Left renal cortex interstitium (tissue), 4 donors: ENCODE data around the gene SH3BP1. TPM values are rescaled to one million over a fixed set of nuclear protein-coding genes. Genes with fewer than 3 reads are reported as not detected.
A peak's percentile ranks its signal among the peaks of the same experiment; 100 is the strongest.
"Not testable (repeated sequence)": the region's sequence is repeated elsewhere in the genome, so short reads cannot be mapped to it uniquely, and the experiment has no call there.

Experiments
- DNase-seq, 4 donors: peaks; one replicate each; pipeline ENCODE4 v3.0.0-alpha.2; 2013; ENCODE audit warnings: low read depth in 4 of 4, low spot score in 2 of 4, missing footprints in 1 of 4
- polyA plus RNA-seq, 4 donors: library from polyadenylated mRNA; unstranded; fragments of 120-200 nt; gene quantifications; one replicate each; pipeline ENCODE4 v1.2.1, GENCODE V29; 2013; ENCODE audit not compliant: insufficient read length in 4 of 4

SH3BP1 gene
- polyA plus RNA-seq, 4 donors, result 19.8 to 24.8 (median 22.3) TPM

DNA sequence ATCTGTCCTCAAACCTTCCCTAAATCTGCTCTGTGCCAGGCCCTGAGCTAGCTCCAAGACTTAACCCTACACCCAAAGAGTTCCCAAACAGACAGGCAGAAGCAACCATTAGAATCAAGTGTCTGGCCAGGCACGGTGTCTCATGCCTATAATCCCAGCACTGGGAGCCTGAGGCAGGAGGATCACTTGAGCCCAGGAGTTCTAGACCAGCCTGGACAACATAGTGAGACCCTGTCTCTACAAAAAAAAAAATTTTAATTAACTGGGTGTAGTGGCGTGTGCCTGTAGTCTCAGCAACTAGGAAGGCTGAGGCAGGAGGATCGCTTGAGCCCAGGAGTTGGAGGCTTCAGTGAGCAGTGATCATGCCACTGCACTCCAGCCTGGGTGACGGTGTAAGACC lies 17.1 kb downstream of the SH3BP1 start:
- DNase-seq, result not testable (repeated sequence)

DNA sequence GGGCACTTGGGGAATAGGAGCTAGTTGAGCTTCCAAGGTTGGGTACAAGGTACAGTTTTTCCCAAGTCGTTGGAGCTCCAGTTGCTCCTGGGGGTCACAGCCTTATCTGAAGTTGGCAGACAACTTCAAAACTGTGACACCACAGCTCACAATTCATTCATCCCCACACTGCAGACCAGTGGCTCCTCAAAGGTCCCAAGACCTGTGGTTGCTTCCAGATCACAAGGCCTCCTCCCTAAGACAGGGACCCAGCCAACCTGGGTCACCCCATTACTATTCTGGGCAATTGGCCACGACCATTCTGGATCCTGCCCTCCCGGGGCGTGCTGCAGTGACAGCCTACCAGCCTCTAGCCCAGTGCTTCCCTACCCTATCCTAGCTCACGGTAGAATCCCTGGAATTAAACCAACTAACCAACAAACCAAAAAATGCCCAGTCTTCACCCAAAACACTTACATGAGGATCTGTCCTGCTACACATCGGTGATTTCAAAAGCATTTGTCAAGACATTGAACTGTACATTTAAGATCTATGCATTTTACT lies 18.2 kb downstream of the SH3BP1 start:
- DNase-seq, result no peak

DNA sequence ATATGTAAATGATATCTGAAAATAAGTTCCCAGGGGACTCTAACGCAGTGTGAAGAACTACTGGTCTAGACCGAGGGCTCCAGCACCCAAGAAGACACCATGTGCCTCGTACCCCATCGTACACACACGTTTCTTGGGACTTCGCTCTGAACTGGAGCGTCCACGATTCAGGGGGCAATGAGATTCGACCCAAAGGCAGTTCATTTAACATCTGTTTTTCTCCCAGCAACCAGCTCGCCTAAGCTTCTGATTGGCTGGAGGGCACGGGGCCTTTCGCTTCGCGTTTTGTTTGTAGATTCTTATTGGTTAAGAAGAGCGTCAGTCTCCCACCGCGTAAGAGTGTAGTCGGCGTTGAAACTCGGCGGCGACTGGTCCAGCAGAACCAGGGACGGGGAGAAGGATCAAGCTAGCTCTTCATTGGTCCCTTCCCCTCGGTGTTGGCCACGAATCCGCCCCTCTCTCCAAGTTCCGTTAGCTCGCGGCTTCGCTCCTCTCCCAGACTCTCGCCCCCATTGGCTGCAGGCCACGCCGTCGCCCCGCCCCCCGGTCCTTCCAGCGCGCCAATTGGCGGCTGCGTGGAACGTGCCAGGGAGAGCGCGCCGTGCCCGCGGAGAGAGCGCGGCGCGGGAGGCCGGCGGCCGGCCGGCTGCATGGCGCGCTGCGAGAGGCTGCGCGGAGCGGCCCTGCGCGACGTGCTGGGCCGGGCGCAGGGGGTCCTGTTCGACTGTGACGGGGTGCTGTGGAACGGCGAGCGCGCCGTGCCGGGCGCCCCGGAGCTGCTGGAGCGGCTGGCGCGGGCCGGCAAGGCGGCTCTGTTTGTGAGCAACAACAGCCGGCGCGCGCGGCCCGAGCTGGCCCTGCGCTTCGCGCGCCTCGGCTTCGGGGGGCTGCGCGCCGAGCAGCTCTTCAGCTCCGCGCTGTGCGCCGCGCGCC lies 18.9 kb downstream of the SH3BP1 start, which contains the start of gene PDXP:
Gene PDXP, plus strand, starts transcription at position 591 of the 933 bp plus-strand sequence. Its CDS starts 60 bp downstream, at position 651.
- peak; percentile 98 to 100 (median 98) for DNase-seq

DNA sequence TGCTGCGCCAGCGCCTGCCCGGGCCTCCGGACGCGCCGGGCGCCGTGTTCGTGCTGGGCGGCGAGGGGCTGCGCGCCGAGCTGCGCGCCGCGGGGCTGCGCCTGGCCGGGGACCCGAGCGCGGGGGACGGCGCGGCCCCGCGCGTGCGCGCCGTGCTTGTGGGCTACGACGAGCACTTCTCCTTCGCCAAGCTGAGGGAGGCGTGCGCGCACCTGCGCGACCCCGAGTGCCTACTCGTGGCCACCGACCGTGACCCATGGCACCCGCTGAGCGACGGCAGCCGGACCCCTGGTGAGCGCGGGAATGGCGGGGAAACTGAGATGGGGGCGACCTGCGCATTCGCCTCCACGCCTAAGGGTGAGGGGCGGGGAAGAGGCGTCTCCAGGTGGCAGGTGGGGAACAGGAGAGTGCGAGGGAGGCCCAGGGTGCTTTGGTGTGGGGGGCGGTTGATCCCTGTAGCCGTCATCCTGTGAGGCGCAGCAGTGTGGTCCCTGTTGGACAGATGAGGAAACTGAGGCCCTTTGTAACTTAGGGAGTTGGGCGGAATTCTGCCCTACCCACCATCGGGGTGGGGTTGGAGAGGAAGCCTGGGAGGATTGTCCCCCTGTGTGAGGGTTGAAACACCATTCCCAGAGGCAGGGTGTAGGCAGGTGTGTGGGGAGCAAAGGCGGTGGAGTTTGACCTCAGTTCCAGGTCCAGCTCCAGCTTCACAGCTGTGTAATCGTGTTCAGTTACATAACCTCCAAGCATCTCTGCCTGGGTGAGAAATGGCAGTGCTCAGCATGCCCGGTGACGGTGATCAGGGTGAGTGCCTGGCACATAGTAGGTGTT lies 19.8 kb downstream of the SH3BP1 start:
- DNase-seq, result no peak

DNA sequence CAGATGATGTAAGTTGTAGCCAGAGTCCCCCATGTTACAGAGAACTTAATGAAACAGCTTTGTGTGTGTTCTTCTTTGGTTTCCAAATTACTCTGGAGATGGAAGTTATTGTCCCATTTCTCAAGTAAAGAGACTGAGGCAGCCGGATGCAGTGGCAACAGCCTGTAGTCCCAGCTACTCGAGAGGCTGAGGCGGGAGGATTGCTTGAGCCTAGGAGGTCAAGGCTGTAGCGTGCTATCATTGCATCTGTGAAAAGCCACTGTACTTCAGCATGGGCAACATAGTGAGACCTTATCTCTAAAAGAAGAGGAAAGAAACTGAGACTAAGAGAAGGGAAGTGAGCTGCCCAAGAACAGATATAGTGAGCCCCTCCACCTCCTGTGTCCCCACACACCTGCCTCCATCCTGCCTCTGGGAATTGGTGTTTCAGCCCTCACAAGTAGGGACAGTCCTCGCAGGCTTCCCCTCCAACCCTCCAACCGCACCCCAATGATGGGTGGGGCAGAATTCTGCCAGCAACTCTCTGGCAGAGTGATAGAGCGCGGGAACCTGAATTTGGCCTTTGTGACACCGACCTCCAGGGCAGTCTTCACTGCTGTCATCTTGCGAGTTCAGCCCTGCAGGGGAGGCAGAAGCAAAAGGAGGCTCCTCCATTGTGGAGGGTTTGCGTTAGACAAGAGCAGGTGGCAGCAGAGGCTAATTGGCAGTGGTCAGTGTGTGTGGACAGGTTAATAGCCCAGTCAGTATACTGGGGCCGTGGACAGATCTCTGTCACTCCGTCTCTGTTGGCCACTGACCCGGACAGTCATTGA lies 20.6 kb downstream of the SH3BP1 start:
- no peak for DNase-seq

DNA sequence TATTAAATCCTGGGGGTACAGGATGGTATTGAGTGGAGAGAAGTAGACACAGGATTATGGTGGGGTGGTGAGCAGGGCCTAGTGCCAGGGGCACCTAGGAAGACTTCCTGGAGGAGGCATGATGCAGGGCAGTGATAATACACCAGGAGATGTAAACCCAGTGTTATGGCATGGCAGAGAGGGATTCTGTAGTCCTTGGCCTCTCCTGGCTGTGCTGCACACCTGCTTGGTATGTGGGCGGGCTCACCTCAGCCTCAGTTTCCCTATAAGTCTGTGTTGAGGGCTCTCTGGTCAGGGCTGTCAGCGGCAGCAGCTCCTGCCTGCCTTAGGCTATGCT lies 21.2 kb downstream of the SH3BP1 start:
- no peak for DNase-seq

DNA sequence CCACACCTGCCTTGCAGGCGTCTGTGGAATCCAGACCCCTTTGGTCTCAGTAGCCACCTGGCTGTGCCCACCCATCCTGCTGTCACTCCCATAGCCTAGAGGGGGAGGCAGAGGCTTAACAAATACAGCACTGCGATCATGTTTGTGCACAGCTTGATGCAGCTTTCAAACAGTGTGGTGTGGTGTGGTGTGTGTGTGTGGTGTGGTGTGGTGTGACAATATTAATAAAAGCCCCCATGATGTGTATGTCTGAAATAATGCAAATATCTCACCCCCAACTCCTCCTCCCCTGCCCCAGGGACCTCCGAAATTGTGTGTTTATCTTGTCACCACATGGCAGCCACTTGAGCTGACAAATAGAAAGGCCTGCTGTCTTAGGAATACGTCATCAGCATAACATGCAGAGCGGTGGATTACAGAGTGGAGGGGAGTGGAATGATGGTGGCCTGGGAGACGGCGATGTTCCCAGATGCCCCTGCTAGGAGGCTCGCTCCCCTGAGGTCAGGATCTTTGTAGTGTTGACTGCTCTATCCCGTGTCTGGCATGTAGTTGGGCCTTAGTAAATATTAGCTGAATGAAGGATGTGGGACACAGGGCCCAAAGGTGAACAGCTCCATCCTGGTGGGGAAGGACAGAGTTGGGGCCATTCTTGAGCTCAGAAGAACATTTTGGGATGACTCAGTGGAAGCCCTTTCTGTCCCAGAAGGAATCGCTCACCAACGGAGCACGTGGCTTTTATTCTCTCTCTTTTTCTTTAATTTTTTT lies 21.9 kb downstream of the SH3BP1 start:
- DNase-seq, result no peak

DNA sequence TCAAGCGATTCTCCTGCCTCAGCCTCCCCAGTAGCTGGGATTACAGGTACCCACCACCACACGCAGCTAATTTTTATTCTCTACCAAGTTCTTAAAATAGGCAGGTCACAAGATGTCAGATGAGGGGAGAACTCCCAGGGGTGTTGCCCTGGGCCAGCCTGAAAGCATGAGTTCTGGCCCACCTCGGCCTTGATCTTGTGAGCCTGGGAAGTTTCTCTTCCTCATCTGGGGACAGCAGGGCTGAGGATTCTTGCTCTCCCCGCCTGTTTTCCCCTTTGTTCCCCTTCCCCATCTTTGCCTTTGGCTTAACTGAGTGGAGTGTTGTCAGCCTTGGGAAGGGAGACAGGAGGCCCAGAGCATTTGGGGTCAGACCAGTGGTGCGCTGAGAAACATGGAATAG lies 22.6 kb downstream of the SH3BP1 start:
- no peak for DNase-seq

DNA sequence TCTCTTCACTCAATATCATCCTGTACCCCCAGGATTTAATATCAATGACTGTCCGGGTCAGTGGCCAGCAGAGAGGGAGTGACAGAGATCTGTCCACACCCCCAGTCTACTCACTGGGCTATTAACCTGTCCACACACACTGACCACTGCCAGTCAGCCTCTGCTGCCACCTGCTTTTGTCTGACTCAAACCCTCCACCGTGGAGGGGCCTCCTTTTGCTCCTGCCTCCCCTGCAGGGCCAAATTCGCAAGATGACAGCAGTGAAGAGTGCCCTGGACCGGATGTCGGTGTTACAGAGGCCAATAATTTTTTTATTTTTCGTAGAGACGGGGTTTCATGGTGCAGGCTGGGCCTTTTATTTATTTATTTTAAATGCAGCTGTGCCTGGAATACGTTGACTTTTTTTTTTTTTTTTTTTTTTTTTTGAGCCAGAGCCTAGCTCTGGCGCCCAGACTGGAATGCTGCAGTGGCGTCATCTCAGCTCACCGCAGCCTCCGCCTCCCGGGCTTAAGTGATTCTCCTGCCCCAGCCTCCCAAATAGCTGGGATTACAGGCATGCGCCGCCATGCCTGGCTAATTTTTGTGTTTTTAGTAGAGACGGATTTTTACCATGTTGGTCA lies 24.2 kb downstream of the SH3BP1 start:
- DNase-seq, result no peak

DNA sequence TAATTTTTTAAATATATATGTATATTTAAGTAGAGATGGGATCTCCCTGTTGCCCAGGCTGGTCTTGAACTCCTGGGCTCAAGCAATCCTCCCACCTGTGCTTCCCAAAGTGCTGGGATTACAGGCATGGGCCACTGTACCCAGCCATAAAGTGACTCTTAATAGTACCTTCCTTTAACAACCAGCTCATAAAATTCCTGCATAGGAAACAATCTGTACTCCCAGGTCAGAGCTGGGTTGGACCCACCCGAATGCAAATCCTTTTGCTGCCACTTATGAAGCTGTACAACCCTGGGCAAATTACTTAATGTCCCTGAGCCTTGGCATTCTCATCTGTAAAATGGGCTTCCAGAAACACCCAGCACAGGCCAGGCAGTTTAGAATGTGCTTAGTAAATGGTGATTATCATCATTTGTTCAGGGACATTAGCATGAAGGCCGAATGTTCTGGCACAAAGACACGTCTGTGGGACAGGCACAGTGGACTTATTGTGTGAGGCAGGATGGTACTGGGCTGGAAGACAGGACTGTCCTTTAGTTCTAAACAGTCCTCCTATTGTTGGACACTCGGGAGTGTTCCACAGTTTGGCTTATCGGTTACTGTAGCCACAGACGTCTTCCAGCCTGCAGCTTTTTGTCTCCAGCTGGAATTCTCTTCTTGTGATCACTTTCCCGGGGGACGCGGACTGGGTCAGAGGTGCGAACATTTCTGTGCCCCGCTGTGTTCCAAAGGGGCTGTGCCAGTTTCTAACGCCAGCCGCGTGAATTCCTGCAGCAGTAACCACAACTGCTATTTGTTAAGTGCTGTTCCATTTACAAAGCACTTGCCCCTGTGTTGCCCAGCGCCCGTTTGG lies 25.0 kb downstream of the SH3BP1 start:
- no peak for DNase-seq

DNA sequence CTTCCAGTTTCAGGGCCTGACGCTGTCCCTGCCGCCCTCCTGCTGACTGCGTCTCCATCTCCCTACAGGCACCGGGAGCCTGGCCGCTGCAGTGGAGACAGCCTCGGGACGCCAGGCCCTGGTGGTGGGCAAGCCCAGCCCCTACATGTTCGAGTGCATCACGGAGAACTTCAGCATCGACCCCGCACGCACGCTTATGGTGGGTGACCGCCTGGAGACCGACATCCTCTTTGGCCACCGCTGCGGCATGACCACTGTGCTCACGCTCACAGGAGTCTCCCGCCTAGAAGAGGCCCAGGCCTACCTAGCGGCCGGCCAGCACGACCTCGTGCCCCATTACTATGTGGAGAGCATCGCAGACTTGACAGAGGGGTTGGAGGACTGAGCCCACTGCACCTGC lies 26.0 kb downstream of the SH3BP1 start:
- DNase-seq, result no peak

DNA sequence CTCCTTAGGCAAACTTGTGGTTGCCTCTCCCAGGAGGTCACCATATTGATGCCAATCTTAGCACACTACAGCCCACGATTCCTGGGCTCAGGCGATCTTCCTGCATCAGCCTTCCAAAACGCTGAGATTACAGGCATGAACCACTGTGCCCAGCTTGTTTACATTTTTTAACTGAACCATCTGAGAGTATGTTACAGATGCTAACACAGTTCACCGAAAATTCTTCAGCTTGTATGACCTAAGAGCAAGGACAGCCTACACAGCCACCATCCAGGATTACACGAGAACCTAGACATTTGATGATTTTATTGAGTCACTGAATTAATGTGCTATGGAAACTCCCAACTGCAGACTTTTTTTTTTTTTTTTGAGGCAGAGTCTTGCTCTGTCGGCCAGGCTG lies 30.1 kb downstream of the SH3BP1 start:
- no peak for DNase-seq

DNA sequence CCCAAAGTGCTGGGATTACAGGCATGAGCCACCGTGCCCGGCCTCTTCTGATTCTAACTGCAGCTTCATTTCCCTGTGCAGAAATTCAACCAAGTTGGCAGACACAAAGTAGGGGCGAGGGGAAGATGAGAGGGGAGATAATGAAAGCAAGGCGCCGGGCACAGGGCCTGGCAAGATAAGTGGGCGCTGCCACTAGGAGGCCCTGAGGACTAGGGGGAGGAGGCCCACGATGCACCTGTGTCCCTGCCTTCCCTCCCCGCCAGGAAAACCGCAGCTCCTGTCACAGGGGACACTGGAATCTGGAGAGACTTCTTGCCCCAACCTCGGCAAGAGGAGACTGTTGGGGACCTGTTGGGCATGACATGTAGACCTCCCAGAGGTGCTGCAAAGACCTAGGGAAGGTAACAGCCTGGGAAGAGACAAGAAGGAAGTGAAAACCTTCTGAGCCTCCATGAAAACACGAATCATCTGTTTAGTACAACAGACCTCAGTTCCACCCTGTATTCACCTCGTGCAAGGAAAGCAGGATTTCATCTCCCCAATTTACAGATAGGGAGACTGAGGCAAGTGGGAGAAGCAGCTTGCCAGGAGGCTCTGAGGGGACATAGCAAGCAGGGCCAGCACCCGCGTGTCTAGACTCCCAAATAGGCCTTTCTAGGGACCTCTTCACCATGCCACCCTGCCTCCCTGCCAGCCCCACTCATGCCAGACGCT lies 32.9 kb downstream of the SH3BP1 start:
- no peak for DNase-seq

DNA sequence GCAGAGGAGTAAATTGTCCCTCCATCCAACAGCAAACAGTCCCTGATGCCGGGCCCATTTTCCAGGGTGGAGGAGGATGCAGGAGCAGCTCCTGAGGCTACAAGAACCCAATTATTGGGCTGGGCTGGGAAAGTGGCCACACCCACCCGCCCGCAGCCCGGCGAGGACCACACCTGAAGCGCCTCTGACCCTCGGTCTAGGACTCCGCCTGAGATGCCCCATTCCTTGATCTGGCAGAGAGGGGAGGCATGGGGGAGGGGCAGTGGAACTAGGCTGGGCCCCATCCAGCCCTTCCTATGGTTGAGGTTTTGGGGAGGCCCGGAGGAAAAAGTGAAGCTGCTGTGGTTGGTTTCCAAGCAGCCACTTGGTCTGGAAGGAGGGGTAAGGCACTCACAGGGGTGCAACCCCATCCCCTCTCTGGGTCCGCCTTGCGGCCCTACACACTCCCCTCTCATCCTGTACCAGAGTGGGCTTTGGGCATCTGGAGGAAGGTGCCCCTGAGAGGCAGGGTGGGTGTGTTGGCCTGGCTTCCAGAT lies 33.5 kb downstream of the SH3BP1 start:
- DNase-seq, result no peak

DNA sequence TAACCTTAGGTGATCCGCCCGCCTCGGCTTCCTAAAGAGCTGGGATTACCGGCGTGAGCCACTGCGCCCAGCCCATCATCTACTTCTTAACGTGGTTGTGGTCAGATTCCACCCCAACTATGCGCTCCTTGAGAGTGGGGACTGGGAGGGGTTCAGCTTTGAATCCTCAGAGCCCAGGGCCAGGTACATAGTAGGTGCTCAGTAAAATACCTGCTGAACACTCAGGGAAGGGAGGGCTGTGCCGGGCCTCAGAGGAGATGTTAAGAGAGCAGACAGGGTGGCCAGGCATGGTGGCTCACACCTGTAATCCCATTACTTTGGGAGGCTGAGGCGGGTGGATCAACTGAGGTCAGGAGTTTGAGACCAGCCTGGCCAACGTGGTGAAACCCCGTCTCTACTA lies 34.8 kb downstream of the SH3BP1 start:
- no peak for DNase-seq

DNA sequence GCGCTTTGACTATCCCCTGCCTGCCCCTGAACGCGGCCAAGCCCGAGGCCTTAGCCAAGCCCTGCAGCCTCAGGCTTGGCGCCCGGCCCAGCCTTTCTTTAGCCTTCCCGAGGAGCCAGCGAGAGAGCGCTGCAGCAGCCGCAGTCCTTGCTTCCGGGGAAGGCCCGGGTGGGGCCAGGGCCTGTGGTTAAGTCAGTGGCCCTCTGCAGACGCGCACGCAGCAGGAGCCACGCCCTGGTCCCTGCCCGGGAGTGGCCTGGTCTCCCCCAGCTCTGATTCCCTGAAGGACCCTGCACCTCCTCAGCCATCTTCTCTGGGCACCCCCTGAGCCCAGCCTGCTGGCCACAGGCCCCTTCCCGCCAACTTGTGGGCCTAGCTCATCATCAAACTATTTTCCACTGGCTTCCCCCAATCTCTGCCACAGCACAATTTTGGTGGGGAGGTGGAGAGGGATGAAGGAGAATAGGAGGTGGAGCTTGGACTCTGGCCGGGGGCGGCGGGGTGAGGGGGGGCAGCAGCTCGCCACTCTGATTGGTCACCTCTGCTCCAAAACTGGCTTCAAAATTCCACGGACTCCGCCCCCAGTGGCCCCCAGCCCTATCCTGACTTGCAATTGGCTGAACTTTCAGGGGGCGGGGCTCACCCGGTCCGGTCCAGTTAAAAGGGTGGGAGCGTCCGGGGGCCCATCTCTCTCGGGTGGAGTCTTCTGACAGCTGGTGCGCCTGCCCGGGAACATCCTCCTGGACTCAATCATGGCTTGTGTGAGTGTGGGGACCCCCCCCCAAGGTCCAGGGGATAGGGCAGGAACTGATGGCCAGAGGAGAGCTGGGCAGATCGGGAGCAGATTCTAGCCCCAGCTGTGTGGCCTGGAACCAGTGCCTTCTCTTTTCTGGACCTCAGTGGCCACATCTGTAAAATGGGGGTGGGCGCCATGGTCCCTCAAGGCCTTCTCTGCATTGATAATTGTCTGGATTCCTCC lies 35.8 kb downstream of the SH3BP1 start, which contains the start of gene LGALS1:
Gene LGALS1, plus strand, starts transcription at position 686 of the 979 bp plus-strand sequence. Its CDS starts 67 bp downstream, at position 753.
- DNase-seq, result peak in 2 of 4 donors; percentile 78 to 80
